Cortex of kidney (tissue), 1 donor: ENCODE results near the gene POLR3GL.

ENCODE experiments used
- DNase-seq: peaks from one replicate; lab custom pipeline; 2025; lab: John Stamatoyannopoulos, UW

The POLR3GL gene

DNA sequence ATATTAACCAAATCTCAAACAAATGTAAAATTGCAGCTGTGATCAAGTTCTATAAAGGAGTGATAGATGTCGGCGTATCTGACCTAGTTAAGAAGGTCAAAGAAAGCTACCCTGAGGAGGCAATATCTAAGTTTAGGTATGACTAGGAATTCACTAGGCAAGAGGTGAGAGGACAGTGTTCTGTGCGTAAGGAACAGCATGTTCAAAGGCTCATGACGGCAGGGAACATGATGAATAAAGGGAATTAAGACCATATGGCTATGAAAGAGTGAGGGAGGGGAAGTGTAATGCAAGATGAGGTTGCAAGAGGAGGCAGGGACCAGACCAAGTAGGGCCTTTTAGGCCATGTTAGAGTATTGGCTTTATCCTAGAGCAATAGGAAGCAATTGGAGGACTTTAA is 15.3 kb upstream of the POLR3GL start:
- no peak for DNase-seq

DNA sequence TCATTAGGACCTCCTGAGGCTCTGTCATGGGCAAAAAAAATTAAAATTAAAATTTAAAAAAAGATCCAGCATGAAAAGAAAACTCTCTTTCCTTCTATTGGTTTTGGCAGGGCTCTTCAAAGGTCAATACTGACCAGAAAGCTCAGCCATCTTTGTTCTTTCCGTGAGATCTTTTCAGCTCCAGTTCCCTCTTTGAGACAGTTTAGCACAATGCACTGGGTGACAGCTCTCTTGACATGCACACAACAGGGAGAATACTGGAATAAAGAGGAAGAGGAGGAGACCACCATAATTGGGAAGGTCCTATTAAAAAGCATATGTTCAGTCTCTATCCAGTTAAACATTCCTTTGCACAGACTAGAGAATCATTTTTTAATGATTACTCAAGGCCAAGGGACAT is 13.0 kb upstream of the POLR3GL start:
- DNase-seq, result no peak

DNA sequence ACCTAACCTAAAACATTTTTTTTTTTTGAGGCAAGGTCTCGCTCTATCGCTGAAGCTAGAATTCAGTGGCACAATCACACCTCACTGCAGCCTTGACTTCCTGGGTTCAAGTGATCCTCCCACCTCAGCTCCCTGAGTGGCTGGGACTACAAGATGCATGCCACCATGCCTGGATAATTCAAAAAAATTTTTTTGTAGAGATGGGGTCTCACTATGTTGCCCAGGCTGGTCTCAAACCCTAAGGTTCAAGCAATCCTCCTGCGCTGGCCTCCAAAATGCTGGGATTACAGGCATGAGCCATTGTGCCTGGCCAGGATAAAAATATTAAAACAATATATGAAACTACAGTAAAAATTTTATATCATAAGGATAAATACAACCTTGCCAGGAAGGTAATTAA is 11.6 kb upstream of the POLR3GL start:
- no peak for DNase-seq

DNA sequence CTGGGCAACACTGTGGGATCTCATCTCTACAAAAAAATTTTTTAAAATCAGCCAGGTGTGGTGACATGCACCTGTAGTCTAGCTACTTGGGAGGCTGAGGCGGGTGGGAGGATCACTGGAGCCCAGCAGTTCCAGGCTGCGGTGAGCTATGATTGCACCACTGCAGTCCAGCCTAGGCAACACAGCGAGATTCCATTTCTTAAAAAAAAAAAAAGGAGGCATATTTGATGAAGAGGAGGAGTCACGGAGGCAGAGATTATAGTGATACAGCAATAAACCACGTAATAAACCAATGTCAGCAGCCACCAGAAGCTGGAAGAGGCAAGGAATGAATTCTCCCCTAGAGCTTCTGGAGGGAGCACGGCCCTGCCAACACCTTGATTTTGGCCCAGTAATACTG is 10.6 kb upstream of the POLR3GL start:
- no peak for DNase-seq

DNA sequence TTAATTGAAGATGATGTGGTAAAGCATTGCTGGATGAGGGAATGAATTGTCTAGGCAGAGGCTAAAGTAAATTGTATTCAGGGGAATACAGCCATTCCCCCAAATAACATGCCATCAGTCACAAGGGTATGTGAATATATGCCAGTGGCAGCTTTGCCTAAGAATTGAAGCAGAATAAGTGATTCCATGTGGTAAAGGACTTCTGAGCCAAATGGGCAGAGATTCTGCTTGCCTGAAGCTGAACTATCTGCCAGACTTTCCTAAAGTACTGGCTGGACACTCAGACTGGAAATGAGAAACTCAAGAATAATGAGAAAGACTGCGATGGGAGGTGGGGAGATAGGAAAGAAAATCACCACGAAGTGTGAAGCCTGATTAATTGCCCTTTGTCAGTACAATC is 9.1 kb upstream of the POLR3GL start:
- DNase-seq, result no peak

DNA sequence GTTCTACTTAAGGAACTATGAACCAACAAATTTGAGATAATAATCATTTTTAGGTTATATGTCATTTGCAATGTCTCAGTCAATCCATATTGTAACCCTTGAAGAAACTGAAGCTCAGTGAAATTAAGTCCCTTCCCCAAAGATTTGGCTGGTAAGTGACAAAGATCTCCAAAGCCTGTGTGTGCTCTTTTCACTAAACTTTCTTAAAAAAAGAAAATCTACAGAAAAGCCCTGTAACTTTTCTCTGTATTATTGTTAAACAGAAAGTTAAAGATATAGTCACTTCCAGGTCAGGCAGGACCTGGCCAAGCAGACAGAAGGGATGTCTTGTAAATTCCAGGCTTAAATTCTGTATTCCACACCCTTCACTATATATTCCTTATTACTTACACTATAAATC is 8.1 kb upstream of the POLR3GL start:
- DNase-seq, result no peak

DNA sequence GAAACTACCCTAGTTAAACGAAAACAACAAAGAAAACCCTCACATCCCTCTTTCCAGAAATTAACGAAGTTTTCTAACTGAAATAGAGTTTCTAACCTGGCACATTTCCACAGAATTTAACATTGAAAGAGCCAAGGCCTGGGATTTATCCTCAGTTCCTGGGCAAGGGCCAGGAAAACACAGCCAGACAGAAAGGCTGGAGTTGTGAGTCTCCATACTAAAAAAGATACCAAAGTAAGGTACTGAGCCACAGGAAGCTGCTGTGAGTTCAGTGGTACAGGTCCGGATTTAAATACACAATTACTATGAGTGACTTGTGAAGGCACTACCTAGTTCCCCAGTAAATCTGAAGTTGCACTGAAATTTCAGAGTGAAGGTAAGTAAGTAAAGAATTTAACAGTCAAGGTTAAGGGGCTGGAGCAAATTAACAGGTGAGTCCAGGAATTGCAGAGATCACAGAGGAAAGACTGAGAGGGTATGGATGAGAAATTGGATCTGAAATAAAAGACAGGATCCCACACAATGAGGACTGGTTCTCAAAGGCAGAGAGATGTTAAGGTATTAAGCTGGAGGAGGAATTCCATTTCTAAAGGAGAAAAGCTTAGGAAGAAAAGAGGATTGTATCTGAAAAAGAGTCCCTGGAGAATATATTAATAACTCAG is 7.6 kb upstream of the POLR3GL start:
- DNase-seq, result no peak

DNA sequence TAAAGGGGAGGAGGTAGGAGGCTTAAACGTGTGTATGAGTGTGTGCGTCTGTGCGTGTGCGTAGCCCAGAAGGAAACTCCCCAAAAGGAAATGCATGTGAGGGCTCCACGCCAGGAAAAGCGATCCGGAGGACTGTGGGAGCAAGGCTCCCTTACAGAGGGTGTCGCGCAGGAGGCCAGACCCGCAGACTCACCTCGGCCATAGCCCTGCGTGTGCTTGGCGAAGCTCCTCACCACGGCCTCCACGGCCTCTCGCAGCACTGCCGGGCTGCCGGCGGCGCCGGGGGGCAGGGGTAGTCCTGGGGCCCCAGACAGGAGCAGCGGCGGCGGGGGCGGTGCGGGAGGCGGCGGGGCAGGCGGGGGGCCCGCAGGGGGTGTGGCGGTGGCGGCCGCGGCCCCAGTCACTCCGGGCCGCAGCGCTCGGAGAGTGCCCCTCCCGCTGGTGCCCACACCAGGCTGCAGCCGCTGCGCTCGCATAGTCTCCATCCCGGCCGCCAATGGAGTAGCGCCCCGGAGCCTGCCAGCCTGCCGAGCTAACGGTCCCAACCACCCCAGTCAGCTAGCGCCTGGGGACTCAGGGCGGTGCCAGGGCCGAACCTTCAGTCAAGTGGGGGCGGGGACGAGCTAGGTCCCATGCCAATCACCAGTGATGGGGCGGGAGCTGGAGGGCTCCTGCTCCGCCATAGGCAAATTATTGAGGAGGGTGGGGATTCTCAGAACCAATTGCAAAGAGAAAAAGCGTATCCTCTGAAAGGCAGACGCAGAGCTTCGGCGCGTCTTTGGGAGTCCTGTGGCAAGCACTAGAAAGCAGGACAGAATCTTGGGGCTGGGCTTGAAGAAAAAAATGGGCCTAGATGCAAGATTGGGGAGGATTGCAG is 6.8 kb upstream of the POLR3GL start, which contains the start of gene LIX1L:
Gene LIX1L (minus strand): TSS at position 575 of the 877 bp plus-strand sequence. CDS start 90 bp downstream, at position 485.
- no peak for DNase-seq

DNA sequence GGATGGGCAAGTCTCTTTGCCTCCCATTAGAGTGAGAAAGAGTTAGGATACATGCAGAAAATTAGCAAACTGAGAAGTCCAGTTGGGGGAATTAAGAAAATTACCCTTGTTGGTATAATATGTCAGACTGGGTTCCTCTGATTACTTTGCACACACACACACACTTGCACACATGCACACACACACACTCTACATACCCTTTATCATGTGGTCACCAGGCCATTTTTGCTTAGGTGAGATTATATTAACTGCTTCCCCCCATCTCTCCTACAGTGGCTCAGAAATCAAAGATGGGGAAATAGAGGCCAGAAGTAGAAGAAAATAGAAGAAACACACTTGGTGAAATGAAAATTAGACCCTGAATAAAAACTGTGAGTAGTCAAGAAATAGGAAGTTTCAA is 5.8 kb upstream of the POLR3GL start:
- DNase-seq, result no peak

DNA sequence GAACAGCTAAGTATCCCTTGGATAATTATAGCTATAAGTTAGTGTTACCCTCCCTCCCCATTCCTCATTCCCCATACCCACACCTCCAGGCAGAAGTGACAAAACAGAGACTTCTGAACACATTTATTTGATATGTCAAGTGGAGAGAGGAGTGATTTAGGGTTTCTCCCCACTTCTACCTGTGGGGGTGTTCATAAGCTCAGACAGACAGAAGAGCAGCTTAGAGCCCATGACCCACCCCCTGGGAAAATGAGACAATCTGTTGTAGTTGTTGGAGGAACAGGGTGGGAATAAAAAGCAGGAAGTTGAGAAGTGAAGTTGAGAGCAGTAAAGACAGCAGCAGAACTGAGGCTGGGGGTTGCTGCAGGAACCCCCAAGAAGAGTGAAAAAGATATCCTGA is 5.2 kb upstream of the POLR3GL start:
- DNase-seq, result no peak

DNA sequence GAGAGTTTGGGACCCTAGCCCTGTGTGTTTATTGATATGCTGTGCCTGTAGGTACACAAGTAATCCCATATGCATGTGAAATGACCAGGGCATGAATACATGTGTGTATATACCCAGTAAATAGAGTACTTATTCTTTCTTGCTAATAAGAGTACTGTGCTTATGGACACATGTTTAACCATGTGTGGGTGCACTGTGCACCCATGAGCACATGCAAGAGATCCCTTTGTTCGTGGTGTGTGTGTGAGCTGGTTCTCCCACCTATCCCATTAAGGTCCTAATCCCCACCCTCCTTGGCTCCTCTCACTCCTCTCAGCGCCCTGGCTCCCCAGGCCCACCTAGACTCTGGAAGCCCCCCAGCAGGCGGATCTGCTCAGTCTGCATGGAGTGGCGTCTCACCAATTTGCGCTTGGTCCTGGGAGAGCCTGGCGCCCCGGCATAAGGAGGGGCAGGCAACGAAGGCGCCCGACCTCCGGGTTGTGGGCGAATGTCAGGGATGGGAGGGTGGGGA is 4.5 kb upstream of the POLR3GL start:
- no peak for DNase-seq

DNA sequence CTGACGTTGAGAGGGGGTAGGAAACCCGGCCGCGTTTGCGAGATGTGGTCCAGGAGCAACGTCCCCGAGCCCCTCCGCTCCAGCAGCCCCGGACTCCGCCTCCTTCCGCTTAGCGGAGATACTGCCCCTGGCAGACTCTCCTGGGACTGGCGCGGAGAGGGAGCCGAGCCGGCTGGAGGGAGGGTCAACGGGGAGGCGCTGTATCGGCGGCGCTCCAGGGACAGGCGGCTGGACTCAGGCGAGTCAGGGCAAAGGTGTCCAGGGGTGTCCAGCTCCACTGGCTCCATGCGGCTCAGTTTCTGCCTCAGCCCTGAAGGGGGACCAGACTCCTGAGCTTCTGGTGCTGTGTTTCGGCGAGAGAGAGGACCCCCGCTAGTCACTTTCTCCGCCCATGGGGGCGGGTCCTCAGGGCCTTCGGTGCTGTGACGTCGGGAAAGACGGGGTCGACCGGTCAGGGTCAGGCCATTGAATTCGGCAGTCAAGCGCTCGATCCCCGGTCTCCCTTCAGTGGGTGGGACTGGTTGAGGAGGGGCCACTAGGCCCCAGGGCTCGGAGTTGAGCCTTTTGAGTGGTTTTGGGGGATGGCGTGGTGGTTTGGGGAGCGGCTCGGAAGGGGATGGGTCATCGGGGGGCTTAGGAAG is 3.9 kb upstream of the POLR3GL start:
- no peak for DNase-seq

DNA sequence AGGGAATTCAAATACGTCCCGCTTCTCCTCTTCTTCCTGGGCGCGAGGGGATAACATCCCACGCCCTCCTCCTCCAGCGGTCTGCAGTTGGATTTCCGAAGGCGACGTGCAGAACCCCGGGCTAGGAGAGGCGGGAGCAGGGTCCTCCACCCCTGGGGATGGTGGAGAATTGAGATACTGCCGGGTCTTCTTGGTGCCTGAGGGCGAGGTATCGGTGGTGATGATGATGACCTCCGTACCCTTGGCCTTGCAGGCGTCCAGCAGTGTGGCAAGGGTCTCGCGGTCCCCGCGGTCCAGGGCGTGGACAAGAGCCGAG is 3.4 kb upstream of the POLR3GL start:
- DNase-seq, result no peak

DNA sequence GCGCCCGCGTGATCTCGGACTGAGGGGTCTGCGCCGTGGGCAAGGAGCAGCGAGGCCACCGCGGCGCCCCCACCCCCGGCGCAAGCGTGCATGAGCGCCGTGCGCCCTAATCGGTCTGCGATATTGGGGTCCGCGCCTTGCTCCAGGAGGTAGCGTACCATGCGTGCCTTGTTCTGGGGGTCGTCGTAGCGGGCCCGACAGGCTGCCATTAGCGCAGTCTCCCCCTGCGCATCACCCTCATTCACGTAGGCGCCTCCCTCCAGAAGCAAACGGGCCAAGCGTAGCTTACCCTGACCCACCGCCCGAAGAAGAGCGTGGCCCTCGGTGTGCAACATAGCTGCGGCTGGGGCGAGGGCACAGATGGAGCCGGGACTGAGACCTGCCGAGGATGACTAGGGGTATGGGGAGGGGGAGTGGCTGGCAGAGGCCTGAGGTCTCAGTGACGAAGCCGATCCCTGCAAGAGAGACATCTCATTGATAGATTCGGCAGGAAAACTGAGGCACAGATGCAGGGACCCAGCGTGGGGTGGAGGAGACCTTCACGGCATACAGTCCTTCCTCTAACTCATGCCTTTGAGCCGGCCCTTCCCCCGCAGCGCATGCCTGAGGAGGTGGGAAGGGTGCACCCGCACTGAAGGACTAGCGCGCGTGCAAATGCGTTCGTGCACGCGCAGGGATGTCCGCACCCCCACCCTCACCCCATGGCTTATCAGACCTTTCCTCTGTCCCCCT is 2.9 kb upstream of the POLR3GL start:
- no peak for DNase-seq

DNA sequence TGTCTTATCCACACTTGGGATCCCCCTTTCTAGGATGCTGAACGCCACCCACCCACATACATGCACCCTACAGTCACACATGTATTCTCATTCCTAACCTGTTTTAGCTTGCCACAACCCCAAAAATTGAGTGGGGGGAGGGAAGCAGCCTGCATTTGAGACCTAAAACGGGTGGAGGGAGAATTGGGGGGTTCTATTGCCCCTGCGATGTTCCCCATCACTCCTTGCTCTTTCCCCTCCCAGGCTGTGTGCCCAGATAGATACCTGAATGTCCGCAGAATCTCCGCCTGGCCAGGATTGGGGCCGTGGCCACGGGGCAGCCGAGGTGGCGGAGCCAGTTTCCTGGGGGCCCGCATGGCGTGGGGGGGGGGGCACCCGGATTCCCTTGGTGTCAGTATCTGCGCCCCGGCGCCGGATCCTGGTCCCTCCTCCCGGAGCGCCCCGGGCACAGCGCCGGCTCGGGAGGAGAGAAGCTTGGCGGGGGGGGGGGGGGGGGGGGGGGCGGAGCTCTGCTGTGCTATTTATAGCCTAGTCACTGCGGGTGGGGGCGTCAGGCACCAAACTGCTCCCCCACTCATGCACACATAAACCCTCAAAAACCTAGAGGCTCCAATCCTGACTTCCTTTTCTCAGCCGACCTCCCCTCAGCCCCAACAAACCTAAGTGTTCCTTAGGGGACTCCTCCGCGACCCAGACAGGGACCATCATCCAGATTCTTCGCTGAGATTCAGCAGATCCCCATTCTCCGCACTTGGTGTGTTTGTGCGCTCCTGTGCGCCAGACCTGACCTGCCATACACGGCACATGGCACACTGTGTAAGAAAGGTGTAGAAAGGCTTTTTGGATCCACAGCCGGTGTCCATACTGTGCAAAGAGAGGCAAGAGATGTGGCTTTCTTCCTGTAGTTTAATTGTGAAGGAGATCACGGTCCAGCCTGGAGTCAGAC is 2.1 kb upstream of the POLR3GL start:
- no peak for DNase-seq

DNA sequence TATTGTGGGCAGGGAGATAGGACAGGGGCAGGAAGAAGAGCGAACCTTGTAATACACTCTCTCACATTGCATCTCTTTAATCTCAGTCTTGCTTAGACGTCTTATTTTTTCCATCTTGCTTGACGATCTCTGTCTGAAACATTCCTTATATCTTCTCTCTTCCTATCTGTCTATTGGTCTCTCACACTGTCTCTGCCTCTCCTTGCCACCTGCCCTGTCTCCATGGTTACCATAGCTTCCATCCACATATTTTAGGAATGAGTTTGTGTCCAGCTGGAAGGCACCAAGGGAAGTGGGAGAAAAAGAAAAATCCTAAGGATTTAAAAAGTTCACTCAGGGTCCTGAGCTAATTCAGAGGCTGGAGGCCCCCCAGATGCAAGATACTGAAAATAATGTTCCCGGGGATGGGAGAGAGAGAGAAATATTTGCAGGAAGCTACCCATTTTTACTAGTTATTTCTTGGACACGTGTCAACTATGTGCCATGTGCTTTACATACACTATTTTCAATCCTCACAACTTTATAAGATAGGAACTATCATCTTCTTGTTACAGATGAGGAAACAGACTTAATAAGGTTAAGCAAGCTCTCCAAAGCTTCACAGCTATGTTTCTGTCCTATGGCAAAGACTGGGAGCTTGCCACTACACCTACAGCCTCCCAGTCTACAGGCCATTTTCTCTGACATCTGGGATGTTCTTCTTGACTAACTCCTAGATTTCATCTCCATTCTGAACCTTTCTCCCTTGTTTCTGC is 1.0 kb upstream of the POLR3GL start:
- DNase-seq, result no peak

DNA sequence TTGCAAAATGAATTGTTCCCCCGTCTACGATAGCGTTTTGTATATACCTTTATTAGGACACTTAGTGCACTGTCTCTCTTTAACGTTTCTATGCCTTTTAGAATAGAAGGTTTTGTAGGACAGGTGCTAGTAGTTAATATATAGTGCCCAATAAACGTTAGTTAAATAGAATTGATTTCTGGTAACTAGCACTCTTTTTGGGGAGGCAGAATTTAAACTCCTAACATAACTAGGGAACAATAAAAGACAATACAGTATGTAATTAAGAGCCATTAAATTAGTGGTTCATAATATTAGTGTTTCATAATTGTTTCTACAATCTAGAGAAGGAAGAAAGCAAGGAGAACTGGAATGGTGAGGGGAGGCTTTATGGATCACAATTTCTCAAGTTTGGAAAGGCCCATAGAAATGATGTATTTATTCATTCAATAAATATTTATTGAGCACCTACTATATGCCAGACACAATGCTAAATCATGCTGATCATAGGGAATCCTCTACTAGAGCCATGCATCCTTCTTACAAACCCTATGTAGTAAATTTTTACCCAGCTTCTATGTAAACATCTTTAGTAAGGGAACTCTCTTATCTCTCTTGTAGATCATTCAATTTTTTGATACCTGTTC is 742 bp downstream of the POLR3GL start:
- no peak for DNase-seq

DNA sequence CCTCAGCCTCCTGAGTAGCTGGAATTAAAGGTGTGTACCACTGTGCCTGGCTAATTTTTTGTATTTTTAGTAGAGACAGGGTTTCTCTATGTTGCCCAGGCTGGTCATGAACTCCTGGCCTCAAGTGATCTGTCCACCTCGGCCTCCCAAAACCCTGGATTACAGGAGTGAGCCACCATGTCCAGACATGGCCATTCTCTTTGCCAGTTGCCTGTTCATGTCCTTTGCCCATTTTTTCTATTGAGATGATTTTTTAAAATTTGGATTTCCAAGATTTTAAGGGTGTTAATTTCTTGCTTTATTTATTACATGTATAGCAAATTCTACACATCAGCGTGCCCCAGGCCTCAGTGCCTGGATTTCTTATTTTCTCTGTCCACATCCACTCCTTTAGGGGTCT is 2.8 kb downstream of the POLR3GL start:
- DNase-seq, result no peak

DNA sequence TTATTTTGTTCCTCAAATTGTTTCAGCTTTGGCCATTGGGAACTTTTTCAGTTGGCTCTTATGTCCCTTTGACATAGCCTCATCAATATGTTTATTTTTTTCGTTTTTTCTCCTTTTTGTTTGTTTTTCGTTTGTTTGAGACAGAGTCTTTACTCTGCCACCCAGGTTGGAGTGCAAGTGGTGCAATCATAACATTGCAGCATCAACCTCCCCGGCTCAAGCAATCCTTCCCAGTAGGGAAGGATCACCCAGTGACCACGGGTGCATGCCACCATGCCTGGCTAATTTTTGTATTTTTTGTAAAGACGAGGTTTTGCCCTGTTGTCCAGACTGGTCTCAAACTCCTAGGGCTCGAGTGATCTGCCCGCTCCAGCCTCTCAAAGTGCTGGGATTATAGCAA is 8.1 kb downstream of the POLR3GL start:
- no peak for DNase-seq

DNA sequence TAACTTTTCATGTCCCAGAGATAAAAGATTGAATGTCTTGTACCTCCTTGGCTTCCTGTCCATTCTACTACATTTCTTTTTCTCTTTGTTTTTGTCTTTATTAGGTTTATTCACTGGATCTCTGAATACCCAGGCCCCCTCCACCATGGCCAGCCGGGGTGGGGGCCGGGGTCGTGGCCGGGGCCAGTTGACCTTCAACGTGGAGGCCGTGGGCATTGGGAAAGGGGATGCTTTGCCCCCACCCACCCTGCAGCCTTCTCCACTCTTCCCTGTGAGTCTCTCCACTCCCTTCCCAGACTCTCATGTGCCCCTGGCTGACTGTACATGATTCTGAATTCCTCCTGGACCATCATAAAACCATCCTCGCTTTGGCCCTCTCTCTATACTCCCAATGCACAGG is 10.2 kb downstream of the POLR3GL start:
- no peak for DNase-seq
